Measurements from ENCODE around the gene CNIH4.

- TF ChIP-seq CTCF (IDR thresholded peaks at IDR 0.05) (peak; percentile 23 to 63 (median 46)), POLR2A (IDR thresholded peaks at IDR 0.05) (no peak)
Observed at GRCh38 chr1:224333309-224333926, 23.3 kb upstream of the CNIH4 start.

Measured in ovary (tissue), 3 donors.